Ectodermal cell (in vitro differentiated cells): ENCODE results near the gene EDIL3.
"Not testable (repeated sequence)": the region's sequence is repeated elsewhere in the genome, so short reads cannot be mapped to it uniquely, and the experiment has no call there.

Source experiments
- H3K27ac ChIP-seq: 2 replicates; pipeline ENCODE4 v1.7.0; 2013; ENCODE audit warnings: mild to moderate bottlenecking, low read depth, low read length; ENCODE audit not compliant: insufficient read depth, poor library complexity, severe bottlenecking
- H3K27me3 ChIP-seq: 2 replicates; pipeline ENCODE4 v1.7.0; 2013; ENCODE audit warnings: mild to moderate bottlenecking, low read length; ENCODE audit not compliant: insufficient read depth, control insufficient read depth, poor library complexity, severe bottlenecking
- H3K36me3 ChIP-seq: one replicate; pipeline ENCODE4 v1.7.0; 2013; ENCODE audit warnings: low read length; ENCODE audit not compliant: control insufficient read depth, insufficient read depth
- H3K4me1 ChIP-seq: one replicate; pipeline ENCODE4 v1.7.0; 2013; ENCODE audit warnings: low read length; ENCODE audit not compliant: control insufficient read depth, insufficient read depth
- H3K4me3 ChIP-seq: 2 replicates; pipeline ENCODE4 v1.7.0; 2013; ENCODE audit warnings: low read depth, low read length, control low read depth; ENCODE audit not compliant: insufficient read depth
- H3K9me3 ChIP-seq: 2 replicates; pipeline ENCODE4 v1.7.0; 2013; ENCODE audit warnings: mild to moderate bottlenecking, low read length, moderate library complexity; ENCODE audit not compliant: control insufficient read depth
- WGBS, 2 experiments: methylation state at CpG; one replicate each; pipeline ENCODE4 v1.1.7; 2013; ENCODE audit warnings: missing lambda C conversion rate in 2 of 2; 5-methylcytosine and 5-hydroxymethylcytosine counted together

The EDIL3 gene

GRCh38 chr5:84304599-84304998 is 80.1 kb downstream of the EDIL3 start:
- no peaks in the 10 kb centered on the region for H3K27me3 ChIP-seq
- no peaks in the 10 kb centered on the region for H3K36me3 ChIP-seq
- H3K27ac ChIP-seq: no peak overlapping the region
- no peak overlapping the region for H3K4me3 ChIP-seq
- no peaks in the 10 kb centered on the region for H3K9me3 ChIP-seq
- H3K4me1 ChIP-seq: no peaks in the 10 kb centered on the region

- H3K27ac ChIP-seq: no peak overlapping the region
- H3K27me3 ChIP-seq: no peaks in the 10 kb centered on the region
- 96 to 100% methylated on average over 1 to 3 of the region's 3 CpGs for WGBS, 2 experiments
- H3K4me3 ChIP-seq: no peak overlapping the region
- no peaks in the 10 kb centered on the region for H3K9me3 ChIP-seq
- no peaks in the 10 kb centered on the region for H3K36me3 ChIP-seq
- no peaks in the 10 kb centered on the region for H3K4me1 ChIP-seq
These were observed 81.4 kb downstream of the EDIL3 start for GRCh38 chr5:84303315-84303714.

- Histone ChIP-seq H3K4me3 (no peak overlapping the region), H3K4me1 (no peaks in the 10 kb centered on the region), H3K9me3 (no peaks in the 10 kb centered on the region), H3K36me3 (no peaks in the 10 kb centered on the region), H3K27ac (no peak overlapping the region), H3K27me3 (no peaks in the 10 kb centered on the region)
- 86% methylated on average over 1 of the region's 1 CpG; no CpG with 5 or more reads in 1 of the 2 experiments for WGBS, 2 experiments
These were observed 83.1 kb downstream of the EDIL3 start for GRCh38 chr5:84301535-84301934.

GRCh38 chr5:84299959-84300358 is 84.7 kb downstream of the EDIL3 start:
- Histone ChIP-seq H3K36me3 (no peaks in the 10 kb centered on the region), H3K27me3 (no peaks in the 10 kb centered on the region), H3K9me3 (no peaks in the 10 kb centered on the region), H3K27ac (no peak overlapping the region), H3K4me1 (no peaks in the 10 kb centered on the region), H3K4me3 (no peak overlapping the region)
- WGBS, 2 experiments: 63 to 91% methylated on average over 1 of the region's 1 CpG

GRCh38 chr5:84298628-84299027 is 86.1 kb downstream of the EDIL3 start:
- Histone ChIP-seq H3K4me1 (no peaks in the 10 kb centered on the region), H3K4me3 (no peak overlapping the region), H3K9me3 (no peaks in the 10 kb centered on the region), H3K27ac (no peak overlapping the region), H3K27me3 (no peaks in the 10 kb centered on the region), H3K36me3 (no peaks in the 10 kb centered on the region)
- WGBS, 2 experiments: 90 to 98% methylated on average over 4 of the region's 4 CpGs

GRCh38 chr5:84297641-84298040 is 87.0 kb downstream of the EDIL3 start:
- H3K4me1 ChIP-seq, H3K27ac ChIP-seq, H3K4me3 ChIP-seq, H3K9me3 ChIP-seq, H3K27me3 ChIP-seq, H3K36me3 ChIP-seq: not testable (repeated sequence)
- 91 to 94% methylated on average over 4 of the region's 4 CpGs for WGBS, 2 experiments

GRCh38 chr5:84292788-84293653 is 91.7 kb downstream of the EDIL3 start:
- WGBS, 2 experiments: 89 to 90% methylated on average over 12 to 14 of the region's 14 CpGs

GRCh38 chr5:84292000-84292642 is 92.6 kb downstream of the EDIL3 start:
- WGBS, 2 experiments: 84 to 93% methylated on average over 1 of the region's 1 CpG
- Histone ChIP-seq H3K27me3 (no peaks in the 10 kb centered on the region), H3K27ac (no peak overlapping the region), H3K36me3 (no peaks in the 10 kb centered on the region), H3K9me3 (no peaks in the 10 kb centered on the region), H3K4me1 (no peaks in the 10 kb centered on the region), H3K4me3 (no peak overlapping the region)

More at GRCh38 chr5:84292788-84293653, 91.7 kb downstream of the EDIL3 start:
- Histone ChIP-seq H3K27me3 (no peaks in the 10 kb centered on the region), H3K4me3 (no peak overlapping the region), H3K36me3 (no peaks in the 10 kb centered on the region), H3K27ac (no peak overlapping the region), H3K4me1 (no peaks in the 10 kb centered on the region), H3K9me3 (no peaks in the 10 kb centered on the region)

- Histone ChIP-seq H3K4me3 (no peak overlapping the region), H3K9me3 (no peaks in the 10 kb centered on the region), H3K36me3 (no peaks in the 10 kb centered on the region), H3K27me3 (no peaks in the 10 kb centered on the region), H3K4me1 (no peaks in the 10 kb centered on the region), H3K27ac (no peak overlapping the region)
- WGBS, 2 experiments: 91 to 93% methylated on average over 2 of the region's 2 CpGs
These were observed 94.0 kb downstream of the EDIL3 start for GRCh38 chr5:84290673-84291072.

- no peak overlapping the region for H3K27ac ChIP-seq
- H3K9me3 ChIP-seq: no peaks in the 10 kb centered on the region
- no peaks in the 10 kb centered on the region for H3K4me1 ChIP-seq
- H3K4me3 ChIP-seq: no peak overlapping the region
- 82 to 89% methylated on average over 4 of the region's 4 CpGs for WGBS, 2 experiments
- no peaks in the 10 kb centered on the region for H3K27me3 ChIP-seq
- no peaks in the 10 kb centered on the region for H3K36me3 ChIP-seq
These were observed 94.5 kb downstream of the EDIL3 start for GRCh38 chr5:84290161-84290560.
